Stimulated activated CD8-positive, alpha-beta memory T cell treated with anti-CD3 and anti-CD28 coated beads, Interleukin-2, amount 100 ng/mL, for 48 hours (primary cell): ENCODE results near the gene HOXC12.

Source experiments
- DNase-seq, 2 donors: peaks; one replicate each; pipeline ENCODE4 v3.0.0-alpha.2; 2020; ENCODE audit warnings: low read depth in 2 of 2

HOXC12 gene

GRCh38 chr12:53956251-53956887, 1.7 kb downstream of the HOXC12 start:
- no peak for DNase-seq

- DNase-seq, result no peak
These were observed 2.3 kb downstream of the HOXC12 start for GRCh38 chr12:53956914-53957536.

GRCh38 chr12:53958128-53958527, 3.4 kb downstream of the HOXC12 start:
- DNase-seq, result no peak

GRCh38 chr12:53959314-53959713, 4.6 kb downstream of the HOXC12 start:
- no peak for DNase-seq

GRCh38 chr12:53960187-53961024, 5.7 kb downstream of the HOXC12 start:
- no peak for DNase-seq

GRCh38 chr12:53961025-53961761, 6.5 kb downstream of the HOXC12 start:
- no peak for DNase-seq

- no peak for DNase-seq
These were observed 8.3 kb downstream of the HOXC12 start for GRCh38 chr12:53963005-53963404.

- DNase-seq, result no peak
These were observed 9.0 kb downstream of the HOXC12 start for GRCh38 chr12:53963434-53964314.

- DNase-seq, result no peak
These were observed 9.6 kb downstream of the HOXC12 start for GRCh38 chr12:53964315-53964713.

- DNase-seq, result no peak
These were observed 10.8 kb downstream of the HOXC12 start for GRCh38 chr12:53965281-53966084.

GRCh38 chr12:53966085-53966384, 11.3 kb downstream of the HOXC12 start:
- no peak for DNase-seq

- no peak for DNase-seq
These were observed 11.9 kb downstream of the HOXC12 start for GRCh38 chr12:53966385-53967133.

- DNase-seq, result no peak
These were observed 12.8 kb downstream of the HOXC12 start for GRCh38 chr12:53967421-53967925.

GRCh38 chr12:53968214-53969127, 13.8 kb downstream of the HOXC12 start:
- no peak for DNase-seq

GRCh38 chr12:53969588-53970259, 15.0 kb downstream of the HOXC12 start:
- no peak for DNase-seq

- DNase-seq, result no peak
These were observed 15.7 kb downstream of the HOXC12 start for GRCh38 chr12:53970451-53970850.

- no peak for DNase-seq
These were observed 16.4 kb downstream of the HOXC12 start for GRCh38 chr12:53971129-53971528.

- DNase-seq, result no peak
These were observed 17.0 kb downstream of the HOXC12 start for GRCh38 chr12:53971686-53972085.
